NCI-H2107 treated with DMSO at 0.1 percent for 48 hours (cell line): ENCODE results near the gene RERG.
A peak's percentile ranks its signal among the peaks of the same experiment; 100 is the strongest.

ENCODE experiments used
- DNase-seq: peaks from one replicate; lab custom pipeline; 2025; ENCODE audit not compliant: unreplicated experiment; lab: John Stamatoyannopoulos, UW

RERG gene

GRCh38 chr12:15192720-15193119, 28.5 kb downstream of the RERG start:
- no peak for DNase-seq

GRCh38 chr12:15188127-15188526, 33.1 kb downstream of the RERG start:
- no peak for DNase-seq

- peak; percentile 37 for DNase-seq
Observed at GRCh38 chr12:15186597-15186996, 34.6 kb downstream of the RERG start.

- DNase-seq = no peak
Observed at GRCh38 chr12:15184484-15184883, 36.7 kb downstream of the RERG start.

GRCh38 chr12:15183821-15184220, 37.4 kb downstream of the RERG start:
- DNase-seq = no peak

- no peak for DNase-seq
Observed at GRCh38 chr12:15181017-15181683, 40.1 kb downstream of the RERG start.

- no peak for DNase-seq
Observed at GRCh38 chr12:15180325-15180724, 40.9 kb downstream of the RERG start.

GRCh38 chr12:15179672-15180071, 41.5 kb downstream of the RERG start:
- DNase-seq = no peak

- DNase-seq = no peak
Observed at GRCh38 chr12:15173142-15173541, 48.1 kb downstream of the RERG start.

- no peak for DNase-seq
Observed at GRCh38 chr12:15172060-15172822, 49.0 kb downstream of the RERG start.

GRCh38 chr12:15171012-15171655, 50.1 kb downstream of the RERG start:
- no peak for DNase-seq

GRCh38 chr12:15168026-15168678, 53.1 kb downstream of the RERG start:
- DNase-seq = no peak

- peak; percentile 14 for DNase-seq
Observed at GRCh38 chr12:15165012-15165659, 56.1 kb downstream of the RERG start.

GRCh38 chr12:15163030-15163976, 57.9 kb downstream of the RERG start:
- peak; percentile 69 for DNase-seq

- DNase-seq = no peak
Observed at GRCh38 chr12:15158083-15158482, 63.1 kb downstream of the RERG start.

- no peak for DNase-seq
Observed at GRCh38 chr12:15157269-15157671, 63.9 kb downstream of the RERG start.

GRCh38 chr12:15155271-15155670, 65.9 kb downstream of the RERG start:
- peak; percentile 93 for DNase-seq

GRCh38 chr12:15154103-15154502, 67.1 kb downstream of the RERG start:
- no peak for DNase-seq

GRCh38 chr12:15152868-15153267, 68.3 kb downstream of the RERG start:
- DNase-seq = no peak

- no peak for DNase-seq
Observed at GRCh38 chr12:15152456-15152855, 68.8 kb downstream of the RERG start.
